Fibroblast of mammary gland (primary cell): Measurements from ENCODE around the gene LRBA.
A peak's percentile ranks its signal among the peaks of the same experiment; 100 is the strongest.
"Not testable (repeated sequence)": the region's sequence is repeated elsewhere in the genome, so short reads cannot be mapped to it uniquely, and the experiment has no call there.

ENCODE experiments used
- DNase-seq: peaks from one replicate; pipeline ENCODE4 v3.0.0-alpha.2; 2010; ENCODE audit warnings: low read depth
- H3K4me3 ChIP-seq: 2 replicates; pipeline ENCODE4 v1.5.1; 2011; ENCODE audit warnings: low read depth, mild to moderate bottlenecking, low read length, moderate library complexity; ENCODE audit not compliant: control insufficient read depth
- TF ChIP-seq, protein P1 (sequence below): conservative IDR thresholded peaks from 2 replicates; pipeline ENCODE4 v1.5.1; 2011; ENCODE audit warnings: low read depth, low read length, inconsistent platforms; ENCODE audit not compliant: control insufficient read depth, insufficient read depth

The LRBA gene

DNA sequence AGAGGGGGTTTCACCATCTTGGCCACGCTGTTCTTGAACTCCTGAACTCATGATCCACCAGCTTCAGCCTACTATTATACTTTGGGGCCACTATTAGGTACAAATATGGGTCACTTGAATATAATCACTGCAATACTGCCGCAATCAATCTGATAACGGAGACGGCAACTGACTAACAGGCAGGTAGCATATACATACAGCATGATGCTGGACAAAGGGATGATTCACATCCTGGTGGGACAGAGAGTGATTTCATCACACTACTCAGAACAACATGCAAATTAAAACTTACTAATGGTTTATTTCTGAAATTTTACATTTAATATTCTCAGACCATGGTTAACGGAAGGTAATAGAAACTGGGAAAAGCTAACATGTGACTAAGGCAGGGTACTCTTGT, 10.9 kb downstream of the LRBA start:
- peak; percentile 73 for DNase-seq
- H3K4me3 ChIP-seq = no peak overlapping the region
- TF ChIP-seq, protein P1, sequence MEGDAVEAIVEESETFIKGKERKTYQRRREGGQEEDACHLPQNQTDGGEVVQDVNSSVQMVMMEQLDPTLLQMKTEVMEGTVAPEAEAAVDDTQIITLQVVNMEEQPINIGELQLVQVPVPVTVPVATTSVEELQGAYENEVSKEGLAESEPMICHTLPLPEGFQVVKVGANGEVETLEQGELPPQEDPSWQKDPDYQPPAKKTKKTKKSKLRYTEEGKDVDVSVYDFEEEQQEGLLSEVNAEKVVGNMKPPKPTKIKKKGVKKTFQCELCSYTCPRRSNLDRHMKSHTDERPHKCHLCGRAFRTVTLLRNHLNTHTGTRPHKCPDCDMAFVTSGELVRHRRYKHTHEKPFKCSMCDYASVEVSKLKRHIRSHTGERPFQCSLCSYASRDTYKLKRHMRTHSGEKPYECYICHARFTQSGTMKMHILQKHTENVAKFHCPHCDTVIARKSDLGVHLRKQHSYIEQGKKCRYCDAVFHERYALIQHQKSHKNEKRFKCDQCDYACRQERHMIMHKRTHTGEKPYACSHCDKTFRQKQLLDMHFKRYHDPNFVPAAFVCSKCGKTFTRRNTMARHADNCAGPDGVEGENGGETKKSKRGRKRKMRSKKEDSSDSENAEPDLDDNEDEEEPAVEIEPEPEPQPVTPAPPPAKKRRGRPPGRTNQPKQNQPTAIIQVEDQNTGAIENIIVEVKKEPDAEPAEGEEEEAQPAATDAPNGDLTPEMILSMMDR = no peak

DNA sequence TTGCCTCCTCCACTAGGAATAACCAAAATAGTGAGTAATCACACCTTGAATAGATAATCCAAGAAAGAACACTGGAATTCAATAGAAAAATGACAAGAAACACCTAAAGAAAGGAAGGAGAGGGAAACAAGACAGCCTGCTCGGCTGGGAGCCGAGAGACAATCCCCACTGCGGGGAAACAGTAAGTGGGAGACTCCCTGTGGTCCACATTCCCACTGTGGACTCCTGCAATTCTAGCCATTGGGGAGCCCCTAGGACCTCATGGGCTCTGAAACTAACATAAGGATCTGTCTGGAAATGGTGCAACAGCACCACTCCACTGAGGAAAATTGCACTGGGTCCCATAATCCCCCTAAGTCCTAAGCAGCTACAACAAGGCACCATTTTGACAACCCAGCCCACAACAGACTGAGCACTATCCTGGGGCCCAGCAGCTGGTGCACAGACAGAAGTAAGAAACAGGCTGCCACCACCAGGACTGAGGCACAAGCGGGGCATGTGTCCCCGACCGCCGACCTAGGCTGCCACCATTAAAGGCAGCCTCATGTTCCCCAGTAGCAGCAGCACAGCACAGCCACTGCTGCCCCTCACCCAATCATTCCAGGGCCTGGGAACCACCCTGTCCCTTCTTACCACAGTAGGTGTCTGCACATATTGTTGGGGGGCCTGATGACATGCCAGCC, 14.2 kb downstream of the LRBA start:
- TF ChIP-seq, protein P1 = no peak
- H3K4me3 ChIP-seq = no peak overlapping the region
- no peak for DNase-seq

DNA sequence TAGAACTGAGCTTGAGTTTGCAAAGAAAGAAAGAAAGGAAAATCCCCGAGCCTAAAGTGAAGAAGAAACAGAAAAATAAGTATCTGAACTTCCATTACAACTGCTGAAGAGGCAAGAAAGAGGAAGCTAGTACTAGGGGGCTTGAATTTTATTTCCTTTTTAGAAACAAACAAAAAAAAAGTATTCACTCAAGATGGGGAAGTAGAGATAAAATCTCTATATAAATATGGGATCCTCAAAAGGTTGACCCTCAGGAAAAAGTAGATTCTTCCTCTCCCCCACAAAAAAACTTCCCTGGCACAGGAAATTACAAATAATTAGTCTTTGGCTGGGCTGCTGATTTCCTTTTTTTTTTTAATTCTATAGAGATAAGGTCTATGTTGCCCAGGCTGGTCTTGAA, 16.0 kb downstream of the LRBA start:
- DNase-seq = no peak
- H3K4me3 ChIP-seq = no peak overlapping the region
- TF ChIP-seq, protein P1 = no peak

DNA sequence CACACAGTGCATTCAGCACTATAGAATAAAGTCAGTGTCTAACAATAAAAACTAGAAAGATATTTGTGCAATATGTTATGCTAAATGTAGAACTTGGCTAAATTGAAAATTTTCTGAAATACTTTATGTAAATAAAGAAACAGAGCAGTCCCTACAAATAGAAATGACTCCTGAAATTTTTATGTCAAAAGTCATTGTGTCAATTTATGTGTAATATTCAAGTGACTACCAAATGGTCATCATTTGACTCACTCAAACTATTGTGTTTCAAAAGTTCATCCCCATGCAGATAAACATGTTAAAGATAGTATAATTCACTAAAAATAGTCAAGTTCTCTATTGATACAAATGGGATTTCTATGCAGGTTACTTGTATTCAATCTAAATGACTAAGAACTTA, 17.9 kb downstream of the LRBA start:
- TF ChIP-seq, protein P1 = no peak
- no peak for DNase-seq
- no peak overlapping the region for H3K4me3 ChIP-seq

DNA sequence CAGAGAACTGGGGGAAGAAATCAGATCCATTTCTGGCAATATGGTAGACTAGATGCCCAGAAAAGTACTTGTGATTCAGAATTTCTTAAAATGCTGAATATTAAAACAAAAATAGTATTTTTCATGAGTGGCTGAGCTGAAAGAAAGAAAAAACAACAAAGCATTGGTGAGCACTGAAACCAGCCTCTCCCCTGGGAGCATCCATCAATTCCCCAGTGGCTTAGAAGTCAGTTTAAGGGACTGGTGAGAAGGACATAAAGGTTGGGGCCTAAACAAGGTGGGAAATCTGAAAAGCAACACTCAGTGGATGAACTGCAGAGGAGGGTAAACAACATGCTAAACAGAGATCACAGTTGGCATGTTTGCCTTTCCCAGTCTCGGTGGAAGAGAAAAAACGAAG, 20.4 kb downstream of the LRBA start:
- H3K4me3 ChIP-seq = no peak overlapping the region
- TF ChIP-seq, protein P1 = no peak
- DNase-seq = no peak

DNA sequence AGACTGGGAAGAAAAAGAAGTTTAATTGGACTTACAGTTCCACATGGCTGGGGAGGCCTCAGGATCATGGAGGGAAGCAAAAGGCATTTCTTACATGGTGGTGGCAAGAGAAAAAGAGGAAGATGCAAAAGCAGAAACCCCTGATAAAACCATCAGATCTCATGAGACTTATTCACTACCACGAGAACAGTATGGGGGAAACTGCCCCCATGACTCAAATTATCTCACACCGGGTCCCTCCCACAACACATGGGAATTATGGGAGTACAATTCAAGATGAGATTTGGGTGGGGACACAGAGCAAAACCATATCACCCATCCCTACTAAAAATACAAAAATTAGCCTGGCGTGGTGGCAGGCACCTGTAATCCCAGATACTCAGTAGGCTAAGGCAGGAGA, 21.5 kb downstream of the LRBA start:
- not testable (repeated sequence) for H3K4me3 ChIP-seq, DNase-seq

DNA sequence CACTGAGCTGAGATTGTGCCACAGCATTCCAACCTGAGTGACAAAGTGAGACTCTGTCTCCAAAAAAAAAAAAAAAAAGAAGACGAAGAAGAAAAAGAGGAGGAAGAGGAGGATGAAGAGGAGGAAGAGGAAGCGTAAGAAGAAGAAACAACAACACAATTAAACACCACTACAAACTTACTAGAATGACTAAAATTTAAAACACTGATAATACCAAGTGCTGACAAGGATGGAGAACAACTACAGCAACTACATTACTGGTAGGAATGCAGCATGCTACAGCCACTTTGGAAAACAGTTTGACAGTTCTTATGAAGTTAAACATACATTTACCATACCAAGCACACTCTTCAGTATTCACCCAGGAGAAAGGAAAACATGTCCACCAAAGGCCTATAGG, 24.1 kb downstream of the LRBA start:
- no peak for DNase-seq
- TF ChIP-seq, protein P1 = no peak
- no peak overlapping the region for H3K4me3 ChIP-seq
